Right atrium auricular region (tissue), 2 donors: ENCODE measurements around the gene COL9A3. TPM values are rescaled to one million over a fixed set of nuclear protein-coding genes. Genes with fewer than 3 reads are reported as not detected.

Experiments used
- DNase-seq: peaks from one replicate; pipeline ENCODE4 v3.0.0-alpha.2; 2019; ENCODE audit warnings: low spot score
- H3K27ac ChIP-seq, 2 donors: fragments of 200-600 bp; sonication (generic); 1 replicate in 1 of 2; 2 replicates in 1 of 2; pipeline ENCODE4 v1.5.1; 2016 to 2019
- H3K27me3 ChIP-seq, 2 donors: fragments of 200-600 bp; sonication (generic); one replicate each; pipeline versions ENCODE4 v1.5.1 to v1.6.0; 2017 to 2019
- H3K36me3 ChIP-seq: fragments of 200-600 bp; sonication (generic); one replicate; pipeline ENCODE4 v1.5.1; 2016
- H3K4me1 ChIP-seq, 2 donors: fragments of 200-600 bp; sonication (generic); one replicate each; pipeline versions ENCODE4 v1.5.1 to v1.6.0; 2017 to 2019
- H3K4me3 ChIP-seq, 2 donors: fragments of 200-600 bp; sonication (generic); 1 replicate in 1 of 2; 2 replicates in 1 of 2; pipeline ENCODE4 v1.5.1; 2017 to 2019; ENCODE audit warnings: mild to moderate bottlenecking in 1 of 2, moderate library complexity in 1 of 2
- H3K9me3 ChIP-seq, 2 donors: fragments of 200-600 bp; sonication (generic); one replicate each; pipeline ENCODE4 v1.5.1; 2019
- CTCF ChIP-seq, 2 donors: fragments of 200-600 bp; sonication (generic); IDR thresholded peaks; one replicate each; pipeline ENCODE4 v1.5.1; 2019; ENCODE audit warnings: antibody characterized with exemption in 2 of 2
- total RNA-seq, 2 donors: library from RNA; depleted of rRNA; stranded (reverse); fragments of >200 nt; gene quantifications; one replicate each; pipeline ENCODE4 v1.1.0, GENCODE V29; 2016

Gene COL9A3
- total RNA-seq, 2 donors from 2014 or later, result 4.2 to 5.7 TPM

DNA sequence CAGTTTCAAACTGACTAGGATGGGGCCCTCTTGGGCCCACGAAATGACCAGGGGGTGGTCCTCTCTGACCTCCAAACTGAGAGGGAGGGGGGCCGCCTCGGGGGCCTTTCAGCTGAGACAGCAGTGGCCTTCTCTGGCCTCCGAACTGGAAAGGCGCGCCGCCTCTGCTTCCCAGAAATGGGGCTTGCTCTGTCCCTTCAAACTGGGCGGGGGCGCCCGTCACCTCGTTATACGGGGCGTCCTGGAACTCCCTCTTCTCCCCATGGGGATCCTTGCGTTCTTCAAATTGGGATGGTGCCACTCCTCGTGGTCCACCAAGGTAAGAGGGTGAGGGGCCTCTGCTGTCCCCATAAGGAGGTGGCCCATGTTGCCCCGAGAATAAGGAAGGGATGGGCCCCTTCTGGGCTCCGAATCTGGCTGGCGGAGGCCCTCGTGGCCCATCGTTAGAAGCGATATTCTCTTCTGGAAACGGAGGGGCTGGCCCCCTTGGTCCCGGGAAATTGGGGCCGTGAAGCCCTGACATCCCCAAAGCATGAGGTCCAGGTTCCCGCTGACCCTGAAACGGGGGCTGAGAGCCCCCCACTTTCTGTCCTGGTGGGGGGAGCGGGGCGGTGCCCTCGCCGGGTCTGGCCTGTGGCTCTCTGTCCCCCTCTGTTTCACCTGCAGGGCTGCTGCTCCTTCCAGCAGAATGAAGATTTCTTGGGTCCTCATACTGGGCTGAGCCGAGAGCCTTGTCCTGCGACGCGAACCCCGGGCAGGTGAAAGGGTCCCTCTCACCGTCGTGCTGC lies 63.5 kb downstream of the COL9A3 start:
- DNase-seq, result no peak

DNA sequence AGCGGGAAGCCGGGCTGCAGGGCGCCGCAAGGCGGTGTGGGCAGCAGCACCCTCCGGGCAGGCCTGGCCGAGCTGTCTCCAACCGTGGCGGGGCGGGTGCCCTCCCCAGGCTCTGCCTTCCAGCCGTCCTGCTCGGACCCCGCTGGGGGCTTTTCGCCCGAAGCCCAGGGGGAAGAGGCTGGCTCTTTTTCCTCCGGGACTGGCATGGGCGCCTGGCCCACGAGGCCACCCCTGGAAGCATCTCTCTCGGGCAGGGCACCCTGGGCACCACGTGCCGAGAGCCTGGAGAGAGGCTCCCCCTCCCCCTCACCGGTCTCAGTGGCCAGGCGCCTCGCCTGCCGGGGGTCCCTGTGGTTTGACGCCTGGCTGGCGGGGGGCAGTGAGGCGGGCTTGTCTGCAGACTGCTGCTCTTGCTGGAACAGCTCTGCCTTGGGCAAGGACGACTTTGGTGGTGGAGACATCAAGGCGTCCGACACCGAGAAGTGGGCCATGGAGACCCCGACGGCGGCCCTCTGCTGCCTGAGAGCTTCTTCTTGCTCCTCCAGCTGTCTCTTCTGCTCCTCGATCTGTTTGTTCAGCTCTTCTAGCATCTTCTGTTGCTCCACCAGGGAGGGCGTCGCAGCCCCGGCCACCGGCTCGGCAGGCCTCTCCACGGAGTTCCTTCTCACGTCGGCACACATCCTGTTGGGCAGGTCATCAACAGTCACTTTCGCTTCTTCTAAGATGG lies 64.2 kb downstream of the COL9A3 start:
- no peak for DNase-seq
- no peak for TF ChIP-seq CTCF (IDR thresholded peaks at IDR 0.05)

More for the DNA sequence above, 63.5 kb downstream of the COL9A3 start:
- Histone ChIP-seq H3K27me3 (no peaks in the 10 kb centered on the region), H3K36me3 (peaks cover 23% of the 10 kb centered on the region), H3K27ac (no peak overlapping the region), H3K9me3 (no peaks in the 10 kb centered on the region), H3K4me3 (no peak overlapping the region), H3K4me1 (peaks cover 0 to 23% of the 10 kb centered on the region in 2 donors)
- no peak for TF ChIP-seq CTCF (IDR thresholded peaks at IDR 0.05)

DNA sequence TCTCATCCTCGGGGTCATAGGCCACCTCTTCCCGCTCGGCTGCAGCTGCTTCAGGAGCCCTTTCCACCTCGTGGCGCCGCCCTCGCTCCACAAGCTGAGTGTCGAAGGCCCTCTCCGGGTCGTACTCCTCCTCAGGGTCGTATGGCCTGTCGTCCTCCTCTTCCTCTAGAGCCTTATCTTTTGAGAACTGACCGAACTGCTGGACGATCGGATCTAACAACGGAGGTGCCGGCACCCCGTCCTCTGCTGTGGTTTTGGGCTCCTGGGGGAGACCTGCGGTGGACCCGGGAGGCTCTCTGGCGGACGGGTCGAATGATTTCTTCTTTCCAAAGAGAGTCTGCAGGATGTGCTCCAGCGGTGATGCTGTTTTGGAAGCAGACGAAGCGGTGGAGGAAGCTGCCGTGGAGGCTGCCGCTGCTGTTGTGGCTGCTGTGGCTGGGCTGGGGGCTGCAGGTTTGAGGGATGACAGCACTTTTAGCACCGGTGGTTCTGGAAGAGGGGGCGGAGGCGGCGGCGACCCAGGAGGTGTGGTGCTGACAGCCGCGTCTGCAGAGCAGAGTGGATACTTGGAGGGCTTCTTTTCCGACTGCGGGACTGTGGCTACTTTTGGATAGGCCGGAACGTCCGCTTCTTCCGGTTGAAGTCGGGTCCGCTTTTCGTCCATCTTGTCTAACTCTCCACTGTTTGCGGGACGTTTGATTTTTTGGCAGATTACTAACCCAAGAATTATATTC lies 65.0 kb downstream of the COL9A3 start:
- DNase-seq, result no peak
- H3K27ac ChIP-seq, result no peak overlapping the region
- H3K4me1 ChIP-seq, result peaks cover 0 to 8% of the 10 kb centered on the region in 2 donors

More for the DNA sequence above, 64.2 kb downstream of the COL9A3 start:
- no peaks in the 10 kb centered on the region for H3K27me3 ChIP-seq
- H3K4me3 ChIP-seq, result no peak overlapping the region
- H3K27ac ChIP-seq, result no peak overlapping the region
- H3K4me1 ChIP-seq, result peaks cover 0 to 16% of the 10 kb centered on the region in 2 donors
- peaks cover 23% of the 10 kb centered on the region for H3K36me3 ChIP-seq
- H3K9me3 ChIP-seq, result no peaks in the 10 kb centered on the region

DNA sequence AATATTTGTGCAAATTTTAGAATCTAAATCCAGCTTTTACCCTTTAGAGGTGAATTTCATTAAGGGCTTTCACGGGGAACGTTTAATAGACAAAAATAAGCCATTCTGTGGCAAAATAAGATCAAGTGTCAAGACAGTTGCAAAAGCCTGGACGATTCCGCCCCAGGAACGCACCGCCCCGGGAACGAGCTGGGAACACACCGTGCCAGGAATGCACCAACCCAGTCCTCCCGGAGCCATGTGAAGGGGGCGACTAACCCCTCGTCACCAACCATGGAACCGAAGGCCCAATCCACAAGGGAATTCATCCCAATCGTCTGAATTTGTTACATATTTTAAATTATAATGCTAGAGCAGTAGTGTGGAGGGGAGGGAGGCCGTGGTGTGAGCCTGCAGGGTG lies 65.6 kb downstream of the COL9A3 start:
- Histone ChIP-seq H3K4me1 (peaks cover 0 to 7% of the 10 kb centered on the region in 2 donors), H3K27ac (no peak overlapping the region), H3K4me3 (no peak overlapping the region), H3K36me3 (peaks cover 23% of the 10 kb centered on the region), H3K9me3 (no peaks in the 10 kb centered on the region), H3K27me3 (no peaks in the 10 kb centered on the region)
- no peak for TF ChIP-seq CTCF (IDR thresholded peaks at IDR 0.05)
- DNase-seq, result no peak

More for the DNA sequence above, 65.0 kb downstream of the COL9A3 start:
- H3K9me3 ChIP-seq, result no peaks in the 10 kb centered on the region
- H3K36me3 ChIP-seq, result peaks cover 23% of the 10 kb centered on the region
- no peak for TF ChIP-seq CTCF (IDR thresholded peaks at IDR 0.05)
- H3K27me3 ChIP-seq, result no peaks in the 10 kb centered on the region
- no peak overlapping the region for H3K4me3 ChIP-seq

- H3K36me3 ChIP-seq, result peaks cover 40% of the 10 kb centered on the region
- no peak overlapping the region for H3K27ac ChIP-seq
- DNase-seq, result no peak
- no peaks in the 10 kb centered on the region for H3K9me3 ChIP-seq
- H3K4me1 ChIP-seq, result peaks cover 0 to 11% of the 10 kb centered on the region in 2 donors
- no peak for TF ChIP-seq CTCF (IDR thresholded peaks at IDR 0.05)
- no peak overlapping the region for H3K4me3 ChIP-seq
- no peaks in the 10 kb centered on the region for H3K27me3 ChIP-seq
Observed at GRCh38 chr20:62884556-62884955, 67.7 kb downstream of the COL9A3 start.
